Measurements from ENCODE around the gene C8A.

Gene C8A

GRCh38 chr1:56912325-56912724, 57.7 kb downstream of the C8A start:
- TF ChIP-seq GATA1 (IDR thresholded peaks at IDR 0.05; ENCODE audit: low read depth, low read length), result no peak
- no peak for TF ChIP-seq POLR2A (IDR thresholded peaks at IDR 0.05; ENCODE audit: low read length)
- DNase-seq, result no peak

GRCh38 chr1:56915960-56916359, 61.4 kb downstream of the C8A start:
- TF ChIP-seq POLR2A (IDR thresholded peaks at IDR 0.05; ENCODE audit: low read length) (no peak), GATA1 (IDR thresholded peaks at IDR 0.05; ENCODE audit: low read depth, low read length) (no peak)

GRCh38 chr1:56916630-56917029, 62.0 kb downstream of the C8A start:
- no peak for DNase-seq
- TF ChIP-seq GATA1 (IDR thresholded peaks at IDR 0.05; ENCODE audit: low read depth, low read length) (no peak), POLR2A (IDR thresholded peaks at IDR 0.05; ENCODE audit: low read length) (no peak)

More at GRCh38 chr1:56915960-56916359, 61.4 kb downstream of the C8A start:
- DNase-seq, result no peak

DNA sequence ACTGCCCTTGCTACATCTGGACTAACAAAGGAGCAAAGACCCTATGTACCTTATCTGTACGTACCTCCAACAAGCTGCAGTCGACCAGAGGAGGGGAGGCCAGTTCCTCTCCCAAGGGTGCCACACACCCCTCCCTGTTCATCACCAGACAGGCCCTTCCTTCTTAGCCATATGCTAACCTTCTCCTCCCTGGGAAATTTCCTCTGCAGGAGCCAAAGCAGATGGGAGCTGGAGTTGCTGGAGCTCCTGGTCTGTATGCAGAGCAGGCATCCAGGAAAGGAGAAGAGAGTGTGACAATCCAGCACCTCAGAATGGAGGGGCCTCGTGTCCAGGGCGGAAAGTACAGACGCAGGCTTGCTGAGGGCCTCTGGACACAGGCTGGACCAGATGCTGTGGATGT, 62.8 kb downstream of the C8A start:
- TF ChIP-seq POLR2A (IDR thresholded peaks at IDR 0.05; ENCODE audit: low read length) (no peak), GATA1 (IDR thresholded peaks at IDR 0.05; ENCODE audit: low read depth, low read length) (no peak)
- DNase-seq, result no peak

DNA sequence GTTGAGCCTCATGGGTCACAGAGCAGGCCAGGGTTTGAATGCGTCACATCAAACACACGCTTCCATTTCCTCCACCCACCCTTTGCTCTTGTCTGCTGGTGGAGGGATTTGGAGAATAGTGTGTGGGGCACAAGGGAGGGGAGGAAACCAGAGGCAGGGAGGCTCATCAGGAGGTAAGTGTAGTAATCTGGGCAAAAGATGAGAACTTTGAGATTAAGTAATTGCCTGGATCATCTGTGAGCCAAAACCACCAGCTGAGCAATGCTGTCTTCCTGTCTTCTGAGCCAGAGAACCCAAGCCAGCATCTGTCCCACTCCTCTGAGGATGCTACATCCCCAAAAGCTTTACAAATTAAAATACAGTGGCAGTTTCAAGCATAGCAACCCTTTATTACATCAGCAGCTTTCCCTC, 66.0 kb downstream of the C8A start:
- no peak for DNase-seq
- TF ChIP-seq POLR2A (IDR thresholded peaks at IDR 0.05; ENCODE audit: low read length) (no peak), GATA1 (IDR thresholded peaks at IDR 0.05; ENCODE audit: low read depth, low read length) (no peak)

DNA sequence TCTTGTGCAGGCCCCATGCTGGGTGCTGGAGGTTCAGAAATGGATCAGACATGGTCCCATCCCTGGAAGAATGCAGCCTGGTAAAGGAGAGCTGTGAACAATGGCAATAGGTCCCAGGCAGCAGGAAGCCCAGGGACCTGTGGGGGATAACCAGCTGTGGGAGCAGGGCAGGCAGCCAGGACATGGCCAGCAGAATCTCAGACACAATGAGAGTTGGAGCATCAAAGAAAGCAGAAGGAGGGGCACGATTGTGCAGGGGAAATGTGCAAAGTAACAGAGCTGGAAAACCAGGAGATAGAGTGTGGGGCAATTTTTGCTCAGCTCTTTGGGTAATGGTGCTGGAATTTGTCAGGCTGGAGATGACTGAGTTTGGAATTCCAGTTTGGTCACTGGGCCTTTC, 66.9 kb downstream of the C8A start:
- TF ChIP-seq GATA1 (IDR thresholded peaks at IDR 0.05; ENCODE audit: low read depth, low read length), result no peak
- no peak for TF ChIP-seq POLR2A (IDR thresholded peaks at IDR 0.05; ENCODE audit: low read length)
- no peak for DNase-seq

GRCh38 chr1:56922070-56922469, 67.5 kb downstream of the C8A start:
- TF ChIP-seq POLR2A (IDR thresholded peaks at IDR 0.05; ENCODE audit: low read length) (no peak), GATA1 (IDR thresholded peaks at IDR 0.05; ENCODE audit: low read depth, low read length) (no peak)
- no peak for DNase-seq

DNA sequence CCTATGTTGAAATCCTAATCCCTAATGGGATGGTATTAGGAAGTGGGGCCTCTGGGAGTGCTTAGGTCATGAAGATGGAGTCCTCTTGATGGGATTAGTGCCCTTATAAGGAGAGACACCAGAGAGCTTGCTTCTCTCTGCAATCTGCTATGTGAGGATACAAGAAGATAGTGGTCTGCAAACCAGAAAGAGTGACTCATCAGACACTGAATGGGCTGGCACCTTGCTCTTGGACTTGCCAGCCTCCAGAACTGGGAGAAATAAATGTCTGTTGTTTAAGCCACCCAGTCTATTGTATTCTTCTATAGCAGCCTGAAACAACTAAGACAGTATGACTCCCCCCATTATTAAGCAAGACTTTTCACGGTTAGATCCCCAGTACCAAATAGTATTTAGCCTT, 67.9 kb downstream of the C8A start:
- no peak for DNase-seq
- no peak for TF ChIP-seq GATA1 (IDR thresholded peaks at IDR 0.05; ENCODE audit: low read depth, low read length)
- TF ChIP-seq POLR2A (IDR thresholded peaks at IDR 0.05; ENCODE audit: low read length), result no peak

- DNase-seq, result no peak
- TF ChIP-seq GATA1 (IDR thresholded peaks at IDR 0.05; ENCODE audit: low read depth, low read length), result no peak
- no peak for TF ChIP-seq POLR2A (IDR thresholded peaks at IDR 0.05; ENCODE audit: low read length)
Measured at GRCh38 chr1:56923201-56923600, 68.6 kb downstream of the C8A start.

- DNase-seq, result no peak
Measured at GRCh38 chr1:56924116-56924515, 69.5 kb downstream of the C8A start.

DNA sequence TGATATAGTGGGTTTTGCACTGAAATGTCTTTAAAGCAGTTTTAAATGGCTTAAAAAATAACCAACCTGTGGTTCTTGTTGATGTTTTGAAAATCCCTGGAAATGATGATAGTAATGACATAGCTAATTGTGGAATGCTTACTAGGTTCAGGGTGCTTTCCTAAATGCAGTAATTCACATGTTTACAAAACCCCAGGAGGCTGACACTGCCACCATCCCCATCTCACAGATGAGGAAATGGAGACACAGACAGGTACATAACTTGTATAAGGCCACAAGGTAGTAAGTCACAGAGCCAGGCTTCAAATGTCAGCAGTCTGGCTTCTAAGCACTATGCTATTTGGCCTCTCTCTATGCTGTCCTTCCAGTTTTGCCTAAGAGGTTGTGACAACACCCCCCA, 70.6 kb downstream of the C8A start:
- no peak for DNase-seq
- TF ChIP-seq GATA1 (IDR thresholded peaks at IDR 0.05; ENCODE audit: low read depth, low read length), result no peak
- no peak for TF ChIP-seq POLR2A (IDR thresholded peaks at IDR 0.05; ENCODE audit: low read length)

More at GRCh38 chr1:56924116-56924515, 69.5 kb downstream of the C8A start:
- TF ChIP-seq GATA1 (IDR thresholded peaks at IDR 0.05; ENCODE audit: low read depth, low read length), result no peak
- TF ChIP-seq POLR2A (IDR thresholded peaks at IDR 0.05; ENCODE audit: low read length), result no peak

DNA sequence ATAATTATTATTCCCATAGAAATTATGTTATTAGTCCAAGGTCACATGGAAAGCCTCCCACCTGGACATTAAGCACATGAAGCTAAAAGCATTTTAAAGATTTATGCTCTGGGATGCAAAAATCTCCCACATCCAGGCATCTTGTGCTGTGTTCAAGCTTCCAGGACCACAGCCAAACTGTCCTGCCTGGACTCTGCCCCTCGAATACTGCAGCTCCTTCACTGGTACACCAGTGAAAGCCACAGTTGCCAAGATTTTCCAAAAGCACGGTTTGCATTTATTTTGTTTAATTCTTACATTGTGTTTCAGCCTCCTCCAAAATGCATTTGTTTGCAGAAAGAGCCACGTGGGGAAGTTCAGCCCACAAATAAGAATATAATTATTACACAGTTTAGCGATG, 72.6 kb downstream of the C8A start:
- DNase-seq, result no peak
- no peak for TF ChIP-seq GATA1 (IDR thresholded peaks at IDR 0.05; ENCODE audit: low read depth, low read length)
- no peak for TF ChIP-seq POLR2A (IDR thresholded peaks at IDR 0.05; ENCODE audit: low read length)

DNA sequence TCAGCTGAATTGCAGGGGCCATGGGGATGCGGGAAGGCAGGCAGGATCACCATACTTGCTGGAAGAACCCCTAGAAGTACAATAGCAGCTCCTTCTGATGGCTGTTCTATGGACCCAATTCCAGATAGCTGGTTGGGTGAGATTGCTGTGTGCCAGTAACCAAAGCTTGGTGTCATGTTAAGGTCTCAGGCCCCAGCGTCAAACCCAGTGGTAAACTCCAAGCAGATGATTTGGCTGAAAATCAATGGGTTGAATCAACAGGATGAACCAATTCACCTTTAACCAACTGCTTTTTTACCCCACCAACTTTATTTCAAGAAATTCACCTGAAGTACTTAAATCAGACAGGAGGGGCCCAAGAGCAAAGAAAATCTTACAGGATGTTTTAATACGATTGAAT, 73.4 kb downstream of the C8A start:
- no peak for TF ChIP-seq GATA1 (IDR thresholded peaks at IDR 0.05; ENCODE audit: low read depth, low read length)
- TF ChIP-seq POLR2A (IDR thresholded peaks at IDR 0.05; ENCODE audit: low read length), result no peak
- DNase-seq, result no peak

GRCh38 chr1:56929492-56929891, 74.9 kb downstream of the C8A start:
- no peak for DNase-seq
- TF ChIP-seq GATA1 (IDR thresholded peaks at IDR 0.05; ENCODE audit: low read depth, low read length) (no peak), POLR2A (IDR thresholded peaks at IDR 0.05; ENCODE audit: low read length) (no peak)

- no peak for DNase-seq
- TF ChIP-seq GATA1 (IDR thresholded peaks at IDR 0.05; ENCODE audit: low read depth, low read length) (no peak), POLR2A (IDR thresholded peaks at IDR 0.05; ENCODE audit: low read length) (no peak)
Measured at GRCh38 chr1:56931211-56931610, 76.6 kb downstream of the C8A start.

- DNase-seq, result no peak
- TF ChIP-seq POLR2A (IDR thresholded peaks at IDR 0.05; ENCODE audit: low read length), result no peak
- no peak for TF ChIP-seq GATA1 (IDR thresholded peaks at IDR 0.05; ENCODE audit: low read depth, low read length)
Measured at GRCh38 chr1:56931686-56932085, 77.1 kb downstream of the C8A start.

All from erythroblast (primary cell).